Thoracic aorta (tissue), 2 donors: Measurements from ENCODE around the gene HHLA2. TPM values are rescaled to one million over a fixed set of nuclear protein-coding genes. Genes with fewer than 3 reads are reported as not detected.

Experiments used
- ATAC-seq: fragments of 150-250 bp; one replicate; pipeline ENCODE4 v1.8.0; 2017; ENCODE audit warnings: low read depth; ENCODE audit not compliant: insufficient number of reproducible peaks, low FRiP score
- DNase-seq: peaks from one replicate; pipeline ENCODE4 v3.0.0-alpha.2; 2020; ENCODE audit warnings: low spot score
- H3K27ac ChIP-seq, 2 donors: fragments of 200-600 bp; sonication (generic); 1 replicate in 1 of 2; 2 replicates in 1 of 2; pipeline ENCODE4 v1.5.1; 2016; ENCODE audit warnings: mild to moderate bottlenecking in 2 of 2, moderate library complexity in 2 of 2
- H3K27me3 ChIP-seq: fragments of 200-600 bp; sonication (generic); replicated peaks from 2 replicates; pipeline ENCODE4 v1.6.0; 2016; ENCODE audit warnings: mild to moderate bottlenecking; ENCODE audit not compliant: insufficient read depth
- H3K36me3 ChIP-seq: fragments of 200-600 bp; sonication (generic); one replicate; pipeline ENCODE4 v1.5.1; 2016
- H3K4me1 ChIP-seq, 2 donors: fragments of 200-600 bp; sonication (generic); 1 replicate in 1 of 2; 2 replicates in 1 of 2; pipeline versions ENCODE4 v1.5.1 to v1.6.0; 2016; ENCODE audit warnings: low read depth in 2 of 2, mild to moderate bottlenecking in 1 of 2; ENCODE audit not compliant: control insufficient read depth in 1 of 2
- H3K4me3 ChIP-seq: fragments of 200-600 bp; sonication (generic); 2 replicates; pipeline ENCODE4 v1.5.1; 2016; ENCODE audit warnings: mild to moderate bottlenecking
- H3K9me3 ChIP-seq: fragments of 200-600 bp; sonication (generic); 2 replicates; pipeline ENCODE4 v1.5.1; 2016
- CTCF ChIP-seq: fragments of 200-600 bp; sonication (generic); IDR thresholded peaks from one replicate; pipeline ENCODE4 v1.5.1; 2019; ENCODE audit warnings: antibody characterized with exemption
- total RNA-seq, 2 donors: library from RNA; depleted of rRNA; stranded (reverse); fragments of >200 nt; gene quantifications; one replicate each; pipeline versions ENCODE4 v1.1.0 to v1.2.3, GENCODE V29; 2016

The HHLA2 gene
- total RNA-seq, 2 donors from 2014 or later = not detected

- H3K36me3 ChIP-seq = no peaks in the 10 kb centered on the region
- ATAC-seq = no peak
- TF ChIP-seq CTCF = no peak
Observed at GRCh38 chr3:108342837-108343486, 46.6 kb downstream of the HHLA2 start.

GRCh38 chr3:108343491-108343890 is 47.1 kb downstream of the HHLA2 start:
- no peak for ATAC-seq
- no peaks in the 10 kb centered on the region for H3K36me3 ChIP-seq
- no peaks in the 10 kb centered on the region for H3K9me3 ChIP-seq
- no peaks in the 10 kb centered on the region for H3K4me1 ChIP-seq
- H3K4me3 ChIP-seq = no peak overlapping the region
- no peaks in the 10 kb centered on the region for H3K27me3 ChIP-seq
- TF ChIP-seq CTCF = no peak
- DNase-seq = no peak
- H3K27ac ChIP-seq = no peak overlapping the region

More at GRCh38 chr3:108342837-108343486, 46.6 kb downstream of the HHLA2 start:
- H3K9me3 ChIP-seq = no peaks in the 10 kb centered on the region
- H3K27ac ChIP-seq = no peak overlapping the region
- no peak for DNase-seq
- H3K4me1 ChIP-seq = no peaks in the 10 kb centered on the region
- no peaks in the 10 kb centered on the region for H3K27me3 ChIP-seq
- no peak overlapping the region for H3K4me3 ChIP-seq

GRCh38 chr3:108345492-108346205 is 49.3 kb downstream of the HHLA2 start:
- Histone ChIP-seq H3K9me3 (no peaks in the 10 kb centered on the region), H3K27me3 (no peaks in the 10 kb centered on the region), H3K27ac (no peak overlapping the region), H3K4me3 (no peak overlapping the region), H3K36me3 (no peaks in the 10 kb centered on the region), H3K4me1 (no peaks in the 10 kb centered on the region)
- ATAC-seq (no peak), DNase-seq (no peak)
- no peak for TF ChIP-seq CTCF

GRCh38 chr3:108346301-108347227 is 50.2 kb downstream of the HHLA2 start:
- H3K4me1 ChIP-seq = no peaks in the 10 kb centered on the region
- DNase-seq (no peak), ATAC-seq (no peak)
- H3K9me3 ChIP-seq = no peaks in the 10 kb centered on the region
- H3K4me3 ChIP-seq = no peak overlapping the region
- TF ChIP-seq CTCF = no peak
- H3K27me3 ChIP-seq = no peaks in the 10 kb centered on the region
- H3K36me3 ChIP-seq = no peaks in the 10 kb centered on the region
- H3K27ac ChIP-seq = no peak overlapping the region

GRCh38 chr3:108352176-108352575 is 55.8 kb downstream of the HHLA2 start:
- H3K27ac ChIP-seq = no peak overlapping the region
- H3K9me3 ChIP-seq = no peaks in the 10 kb centered on the region
- DNase-seq (no peak), ATAC-seq (no peak)
- no peaks in the 10 kb centered on the region for H3K36me3 ChIP-seq
- TF ChIP-seq CTCF = no peak
- H3K4me1 ChIP-seq = no peaks in the 10 kb centered on the region
- no peaks in the 10 kb centered on the region for H3K27me3 ChIP-seq
- no peak overlapping the region for H3K4me3 ChIP-seq
